ENCODE results near the gene NCKAP1.
A peak's percentile ranks its signal among the peaks of the same experiment; 100 is the strongest.

Gene NCKAP1

DNA sequence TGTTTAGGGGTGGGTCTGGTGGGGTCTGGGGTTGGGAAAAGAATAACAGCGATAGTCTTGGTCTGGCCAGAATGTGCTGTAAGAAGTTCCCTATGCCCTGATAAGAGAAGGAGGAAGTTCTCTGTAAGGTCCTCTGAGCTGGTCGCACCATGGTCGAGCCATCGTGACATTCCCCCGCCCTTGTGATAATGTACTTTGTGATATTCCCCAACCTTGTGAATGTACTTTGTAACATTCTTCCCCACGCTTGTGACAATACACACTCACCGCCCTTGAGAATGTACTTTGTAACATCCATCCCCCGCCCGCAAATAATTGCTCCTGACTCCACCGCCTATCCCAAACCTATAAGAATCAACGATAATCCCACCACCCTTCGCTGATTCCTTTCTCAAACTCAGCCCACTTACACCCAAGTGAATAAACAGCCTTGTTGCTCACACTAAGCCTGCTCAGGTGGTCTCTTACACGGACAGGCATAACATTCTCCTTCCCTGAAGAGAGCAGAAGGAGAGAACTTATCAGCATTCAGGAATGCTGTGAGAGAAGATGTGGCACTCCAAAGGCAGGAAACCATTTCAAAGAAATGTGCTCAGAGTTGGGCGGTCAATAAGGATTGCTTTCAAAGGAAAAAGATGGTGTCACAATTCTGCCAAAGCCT lies 22.4 kb upstream of the NCKAP1 start:
- ATAC-seq: no peak
- no peak for TF ChIP-seq ZFP30 (CRISPR knock-in tag; IDR thresholded peaks at IDR 0.05)

- TF ChIP-seq ISL1 (CRISPR knock-in tag; IDR thresholded peaks at IDR 0.05) (peak; percentile 78), CSDC2 (CRISPR knock-in tag; IDR thresholded peaks at IDR 0.05) (no peak), PPARA (CRISPR knock-in tag; IDR thresholded peaks at IDR 0.05; ENCODE audit: borderline replicate concordance) (no peak), OSR1 (CRISPR knock-in tag; IDR thresholded peaks at IDR 0.05) (no peak), ZFP30 (CRISPR knock-in tag; IDR thresholded peaks at IDR 0.05) (no peak)
- ATAC-seq: peak; percentile 81
These were observed 21.3 kb upstream of the NCKAP1 start for GRCh38 chr2:183059561-183059960.

GRCh38 chr2:183057333-183057985 lies 19.2 kb upstream of the NCKAP1 start:
- ATAC-seq: no peak
- no peak for TF ChIP-seq TOX (CRISPR knock-in tag; IDR thresholded peaks at IDR 0.05; ENCODE audit: borderline replicate concordance)
- no peak for TF ChIP-seq BACH2 (CRISPR knock-in tag; IDR thresholded peaks at IDR 0.05; ENCODE audit: borderline replicate concordance)
- no peak for TF ChIP-seq ZC3H10 (CRISPR knock-in tag; IDR thresholded peaks at IDR 0.05)
- no peak for TF ChIP-seq ARNTL (CRISPR knock-in tag; IDR thresholded peaks at IDR 0.05; ENCODE audit: borderline replicate concordance, low read depth)
- no peak for TF ChIP-seq PPARA (CRISPR knock-in tag; IDR thresholded peaks at IDR 0.05; ENCODE audit: borderline replicate concordance)
- TF ChIP-seq, protein P1, sequence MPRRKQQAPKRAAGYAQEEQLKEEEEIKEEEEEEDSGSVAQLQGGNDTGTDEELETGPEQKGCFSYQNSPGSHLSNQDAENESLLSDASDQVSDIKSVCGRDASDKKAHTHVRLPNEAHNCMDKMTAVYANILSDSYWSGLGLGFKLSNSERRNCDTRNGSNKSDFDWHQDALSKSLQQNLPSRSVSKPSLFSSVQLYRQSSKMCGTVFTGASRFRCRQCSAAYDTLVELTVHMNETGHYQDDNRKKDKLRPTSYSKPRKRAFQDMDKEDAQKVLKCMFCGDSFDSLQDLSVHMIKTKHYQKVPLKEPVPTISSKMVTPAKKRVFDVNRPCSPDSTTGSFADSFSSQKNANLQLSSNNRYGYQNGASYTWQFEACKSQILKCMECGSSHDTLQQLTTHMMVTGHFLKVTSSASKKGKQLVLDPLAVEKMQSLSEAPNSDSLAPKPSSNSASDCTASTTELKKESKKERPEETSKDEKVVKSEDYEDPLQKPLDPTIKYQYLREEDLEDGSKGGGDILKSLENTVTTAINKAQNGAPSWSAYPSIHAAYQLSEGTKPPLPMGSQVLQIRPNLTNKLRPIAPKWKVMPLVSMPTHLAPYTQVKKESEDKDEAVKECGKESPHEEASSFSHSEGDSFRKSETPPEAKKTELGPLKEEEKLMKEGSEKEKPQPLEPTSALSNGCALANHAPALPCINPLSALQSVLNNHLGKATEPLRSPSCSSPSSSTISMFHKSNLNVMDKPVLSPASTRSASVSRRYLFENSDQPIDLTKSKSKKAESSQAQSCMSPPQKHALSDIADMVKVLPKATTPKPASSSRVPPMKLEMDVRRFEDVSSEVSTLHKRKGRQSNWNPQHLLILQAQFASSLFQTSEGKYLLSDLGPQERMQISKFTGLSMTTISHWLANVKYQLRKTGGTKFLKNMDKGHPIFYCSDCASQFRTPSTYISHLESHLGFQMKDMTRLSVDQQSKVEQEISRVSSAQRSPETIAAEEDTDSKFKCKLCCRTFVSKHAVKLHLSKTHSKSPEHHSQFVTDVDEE (CRISPR knock-in tag; IDR thresholded peaks at IDR 0.05): no peak
- TF ChIP-seq TCF4 (CRISPR knock-in tag; IDR thresholded peaks at IDR 0.05; ENCODE audit: borderline replicate concordance): no peak
- TF ChIP-seq PATZ1 (CRISPR knock-in tag; IDR thresholded peaks at IDR 0.05; ENCODE audit: borderline replicate concordance): no peak
- TF ChIP-seq ZNF565 (CRISPR knock-in tag; conservative IDR thresholded peaks at IDR 0.05; ENCODE audit: low read depth): no peak
- TF ChIP-seq CSDC2 (CRISPR knock-in tag; IDR thresholded peaks at IDR 0.05): no peak
- TF ChIP-seq ZFP30 (CRISPR knock-in tag; IDR thresholded peaks at IDR 0.05): no peak
- TF ChIP-seq, protein P2, sequence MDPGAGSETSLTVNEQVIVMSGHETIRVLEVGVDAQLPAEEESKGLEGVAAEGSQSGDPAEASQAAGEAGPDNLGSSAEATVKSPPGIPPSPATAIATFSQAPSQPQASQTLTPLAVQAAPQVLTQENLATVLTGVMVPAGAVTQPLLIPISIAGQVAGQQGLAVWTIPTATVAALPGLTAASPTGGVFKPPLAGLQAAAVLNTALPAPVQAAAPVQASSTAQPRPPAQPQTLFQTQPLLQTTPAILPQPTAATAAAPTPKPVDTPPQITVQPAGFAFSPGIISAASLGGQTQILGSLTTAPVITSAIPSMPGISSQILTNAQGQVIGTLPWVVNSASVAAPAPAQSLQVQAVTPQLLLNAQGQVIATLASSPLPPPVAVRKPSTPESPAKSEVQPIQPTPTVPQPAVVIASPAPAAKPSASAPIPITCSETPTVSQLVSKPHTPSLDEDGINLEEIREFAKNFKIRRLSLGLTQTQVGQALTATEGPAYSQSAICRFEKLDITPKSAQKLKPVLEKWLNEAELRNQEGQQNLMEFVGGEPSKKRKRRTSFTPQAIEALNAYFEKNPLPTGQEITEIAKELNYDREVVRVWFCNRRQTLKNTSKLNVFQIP (CRISPR knock-in tag; IDR thresholded peaks at IDR 0.05; ENCODE audit: borderline replicate concordance, low read depth): no peak
- no peak for TF ChIP-seq SNAI2 (CRISPR knock-in tag; IDR thresholded peaks at IDR 0.05)
- TF ChIP-seq RARB (CRISPR knock-in tag; IDR thresholded peaks at IDR 0.05): no peak
- no peak for TF ChIP-seq CSRNP3 (CRISPR knock-in tag; IDR thresholded peaks at IDR 0.05)
- TF ChIP-seq ESRRG (CRISPR knock-in tag; IDR thresholded peaks at IDR 0.05): no peak
- no peak for TF ChIP-seq ZNF8 (CRISPR knock-in tag; IDR thresholded peaks at IDR 0.05)
- no peak for TF ChIP-seq ZNF70 (CRISPR knock-in tag; IDR thresholded peaks at IDR 0.05)
- no peak for TF ChIP-seq OSR1 (CRISPR knock-in tag; IDR thresholded peaks at IDR 0.05)
- TF ChIP-seq, protein P3, sequence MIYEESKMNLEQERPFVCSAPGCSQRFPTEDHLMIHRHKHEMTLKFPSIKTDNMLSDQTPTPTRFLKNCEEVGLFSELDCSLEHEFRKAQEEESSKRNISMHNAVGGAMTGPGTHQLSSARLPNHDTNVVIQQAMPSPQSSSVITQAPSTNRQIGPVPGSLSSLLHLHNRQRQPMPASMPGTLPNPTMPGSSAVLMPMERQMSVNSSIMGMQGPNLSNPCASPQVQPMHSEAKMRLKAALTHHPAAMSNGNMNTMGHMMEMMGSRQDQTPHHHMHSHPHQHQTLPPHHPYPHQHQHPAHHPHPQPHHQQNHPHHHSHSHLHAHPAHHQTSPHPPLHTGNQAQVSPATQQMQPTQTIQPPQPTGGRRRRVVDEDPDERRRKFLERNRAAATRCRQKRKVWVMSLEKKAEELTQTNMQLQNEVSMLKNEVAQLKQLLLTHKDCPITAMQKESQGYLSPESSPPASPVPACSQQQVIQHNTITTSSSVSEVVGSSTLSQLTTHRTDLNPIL (CRISPR knock-in tag; IDR thresholded peaks at IDR 0.05; ENCODE audit: low read depth): no peak
